Measurements from ENCODE around the gene IL7R. TPM values are rescaled to one million over a fixed set of nuclear protein-coding genes. Genes with fewer than 3 reads are reported as not detected.
A peak's percentile ranks its signal among the peaks of the same experiment; 100 is the strongest.

The IL7R gene
- total and polyA plus RNA-seq, 10 of the 15 experiments (the other 5 are each of a cell fraction or from before 2014, with no cell fraction given) = 0.40 to 21.1 (median 0.85) TPM

- TF ChIP-seq, protein P1, sequence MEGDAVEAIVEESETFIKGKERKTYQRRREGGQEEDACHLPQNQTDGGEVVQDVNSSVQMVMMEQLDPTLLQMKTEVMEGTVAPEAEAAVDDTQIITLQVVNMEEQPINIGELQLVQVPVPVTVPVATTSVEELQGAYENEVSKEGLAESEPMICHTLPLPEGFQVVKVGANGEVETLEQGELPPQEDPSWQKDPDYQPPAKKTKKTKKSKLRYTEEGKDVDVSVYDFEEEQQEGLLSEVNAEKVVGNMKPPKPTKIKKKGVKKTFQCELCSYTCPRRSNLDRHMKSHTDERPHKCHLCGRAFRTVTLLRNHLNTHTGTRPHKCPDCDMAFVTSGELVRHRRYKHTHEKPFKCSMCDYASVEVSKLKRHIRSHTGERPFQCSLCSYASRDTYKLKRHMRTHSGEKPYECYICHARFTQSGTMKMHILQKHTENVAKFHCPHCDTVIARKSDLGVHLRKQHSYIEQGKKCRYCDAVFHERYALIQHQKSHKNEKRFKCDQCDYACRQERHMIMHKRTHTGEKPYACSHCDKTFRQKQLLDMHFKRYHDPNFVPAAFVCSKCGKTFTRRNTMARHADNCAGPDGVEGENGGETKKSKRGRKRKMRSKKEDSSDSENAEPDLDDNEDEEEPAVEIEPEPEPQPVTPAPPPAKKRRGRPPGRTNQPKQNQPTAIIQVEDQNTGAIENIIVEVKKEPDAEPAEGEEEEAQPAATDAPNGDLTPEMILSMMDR (IDR thresholded peaks at IDR 0.05 in 2 of 3, conservative IDR thresholded peaks at IDR 0.05 in 1 of 3; ENCODE audit: control insufficient read depth in 2 of 3, extremely low read depth in 1 of 3, insufficient read depth in 1 of 3, low read depth in 3 of 3, low read length in 3 of 3) = peak in 2 of 3 experiments; percentile 3 to 23; a peak in 1 of 6 replicates
- no peak for TF ChIP-seq NFYB (IDR thresholded peaks at IDR 0.05; ENCODE audit: insufficient read depth, low read depth, low read length)
- no peak for TF ChIP-seq LARP7 (IDR thresholded peaks at IDR 0.05)
- TF ChIP-seq EED (IDR thresholded peaks at IDR 0.05; ENCODE audit: low read depth) = peak; percentile 78
- 0 out of 2 replicates have a peak, but pooled peaks have one; percentile 33 for TF ChIP-seq SMARCA5 (IDR thresholded peaks at IDR 0.05)
- TF ChIP-seq, protein P2, sequence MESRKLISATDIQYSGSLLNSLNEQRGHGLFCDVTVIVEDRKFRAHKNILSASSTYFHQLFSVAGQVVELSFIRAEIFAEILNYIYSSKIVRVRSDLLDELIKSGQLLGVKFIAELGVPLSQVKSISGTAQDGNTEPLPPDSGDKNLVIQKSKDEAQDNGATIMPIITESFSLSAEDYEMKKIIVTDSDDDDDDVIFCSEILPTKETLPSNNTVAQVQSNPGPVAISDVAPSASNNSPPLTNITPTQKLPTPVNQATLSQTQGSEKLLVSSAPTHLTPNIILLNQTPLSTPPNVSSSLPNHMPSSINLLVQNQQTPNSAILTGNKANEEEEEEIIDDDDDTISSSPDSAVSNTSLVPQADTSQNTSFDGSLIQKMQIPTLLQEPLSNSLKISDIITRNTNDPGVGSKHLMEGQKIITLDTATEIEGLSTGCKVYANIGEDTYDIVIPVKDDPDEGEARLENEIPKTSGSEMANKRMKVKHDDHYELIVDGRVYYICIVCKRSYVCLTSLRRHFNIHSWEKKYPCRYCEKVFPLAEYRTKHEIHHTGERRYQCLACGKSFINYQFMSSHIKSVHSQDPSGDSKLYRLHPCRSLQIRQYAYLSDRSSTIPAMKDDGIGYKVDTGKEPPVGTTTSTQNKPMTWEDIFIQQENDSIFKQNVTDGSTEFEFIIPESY (IDR thresholded peaks at IDR 0.05) = 0 out of 2 replicates have a peak, but pooled peaks have one; percentile 67
- TF ChIP-seq RFX5 (IDR thresholded peaks at IDR 0.05; ENCODE audit: low read depth, low read length) = no peak
- no peak for TF ChIP-seq MYC (IDR thresholded peaks at IDR 0.05; ENCODE audit: insufficient read depth, insufficient read length, insufficient replicate concordance, low read length, severe bottlenecking)
- no peak for TF ChIP-seq MTA3 (IDR thresholded peaks at IDR 0.05; ENCODE audit: borderline replicate concordance, low read length)
- no peak for TF ChIP-seq SRF (IDR thresholded peaks at IDR 0.05; ENCODE audit: low read depth in 2 of 2, low read length in 2 of 2)
These were observed 4.5 kb upstream of the IL7R start (continued) for GRCh38 chr5:35852084-35852734.

All from GM12878 (cell line).